Left cardiac atrium (tissue), 4 donors: ENCODE results near the gene SEPSECS. TPM values are rescaled to one million over a fixed set of nuclear protein-coding genes. Genes with fewer than 3 reads are reported as not detected.
"Not testable (repeated sequence)": the region's sequence is repeated elsewhere in the genome, so short reads cannot be mapped to it uniquely, and the experiment has no call there.

Source experiments
- ATAC-seq, 2 donors: fragments of 200-7000 bp; cut with Tn5 transposase; one replicate each; pipeline ENCODE4 v1.9.1; 2020; ENCODE audit warnings: mild to moderate bottlenecking in 2 of 2, moderate library complexity in 2 of 2
- DNase-seq: peaks from one replicate; pipeline ENCODE4 v3.0.0-alpha.2; 2020
- intact Hi-C, 2 donors: fragments of 100-400 bp; cut with DNase I; formaldehyde crosslinking; loops; one replicate each; pipeline versions ENCODE4 v1.14.1 to v1.15.1; 2022 to 2023
- total RNA-seq, 2 donors: library from RNA; stranded (reverse); fragmentation: NEBNext Ultra II Directional; extraction: Animal tissue kit (Norgen Biotek cat#: 25700); gene quantifications; one replicate each; pipeline ENCODE4 v1.2.1, GENCODE V29; 2021
- donor health status: DM: no; HTN: yes; CAD: no.
- donor health status: DM: no; HTN: yes; CAD: no; lungs with severe emphysema.
- donor health status: DM: yes; HTN: yes; CAD: no.
- donor health status: Dilated cardiomyopathy.

SEPSECS gene
- total RNA-seq, 2 donors from 2014 or later: 3.5 to 4.4 TPM

- no peak for DNase-seq
- intact Hi-C loops: no loop called here
- ATAC-seq: no peak
Measured at GRCh38 chr4:25096251-25096980, 63.8 kb downstream of the SEPSECS start.

GRCh38 chr4:25095837-25096236 is 64.4 kb downstream of the SEPSECS start:
- intact Hi-C loops: no loop called here
- ATAC-seq (peak; percentile 10 to 28), DNase-seq (peak; percentile 51)

GRCh38 chr4:25092139-25092538 is 68.1 kb downstream of the SEPSECS start:
- ATAC-seq (no peak), DNase-seq (no peak)
- intact Hi-C loops: no loop called here

- DNase-seq: no peak
- no peak for ATAC-seq
- intact Hi-C loops: no loop called here
Measured at GRCh38 chr4:25090516-25090915, 69.7 kb downstream of the SEPSECS start.

DNA sequence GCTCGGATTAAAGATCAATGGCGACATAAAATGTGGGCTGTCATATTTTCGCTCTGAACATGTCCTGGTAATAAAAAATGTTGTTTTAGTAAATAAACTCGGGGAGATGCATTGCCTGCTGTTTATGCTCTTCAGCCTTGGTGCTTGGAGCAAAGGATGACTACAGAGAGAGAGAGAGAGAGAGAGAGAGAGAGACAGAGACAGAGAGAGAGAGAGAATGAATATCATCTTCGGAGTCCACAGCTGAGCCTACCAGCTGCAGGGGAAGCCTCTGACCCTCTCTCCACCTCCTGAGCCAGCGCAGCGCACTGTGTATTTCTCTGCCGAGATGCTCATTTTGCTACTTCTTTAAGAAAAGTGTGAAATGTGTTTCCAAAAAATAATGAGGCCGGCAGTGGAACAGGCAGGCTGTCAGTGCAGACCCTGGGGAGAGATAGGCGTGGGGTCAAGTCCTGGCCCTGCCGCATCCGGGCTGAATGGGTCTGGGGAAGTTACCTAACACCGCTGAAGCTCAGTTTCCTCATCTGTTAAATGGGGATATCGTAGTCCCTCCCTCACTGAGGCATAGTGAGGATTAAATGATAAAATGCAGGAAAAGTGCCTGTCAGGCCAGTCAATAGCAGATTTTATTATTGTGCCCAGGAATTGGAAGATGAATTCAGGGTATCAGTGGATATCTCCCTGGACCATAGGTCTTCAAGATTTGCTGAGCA is 71.0 kb downstream of the SEPSECS start:
- DNase-seq: no peak
- intact Hi-C loops: no loop called here
- ATAC-seq: peak; percentile 33 to 49

DNA sequence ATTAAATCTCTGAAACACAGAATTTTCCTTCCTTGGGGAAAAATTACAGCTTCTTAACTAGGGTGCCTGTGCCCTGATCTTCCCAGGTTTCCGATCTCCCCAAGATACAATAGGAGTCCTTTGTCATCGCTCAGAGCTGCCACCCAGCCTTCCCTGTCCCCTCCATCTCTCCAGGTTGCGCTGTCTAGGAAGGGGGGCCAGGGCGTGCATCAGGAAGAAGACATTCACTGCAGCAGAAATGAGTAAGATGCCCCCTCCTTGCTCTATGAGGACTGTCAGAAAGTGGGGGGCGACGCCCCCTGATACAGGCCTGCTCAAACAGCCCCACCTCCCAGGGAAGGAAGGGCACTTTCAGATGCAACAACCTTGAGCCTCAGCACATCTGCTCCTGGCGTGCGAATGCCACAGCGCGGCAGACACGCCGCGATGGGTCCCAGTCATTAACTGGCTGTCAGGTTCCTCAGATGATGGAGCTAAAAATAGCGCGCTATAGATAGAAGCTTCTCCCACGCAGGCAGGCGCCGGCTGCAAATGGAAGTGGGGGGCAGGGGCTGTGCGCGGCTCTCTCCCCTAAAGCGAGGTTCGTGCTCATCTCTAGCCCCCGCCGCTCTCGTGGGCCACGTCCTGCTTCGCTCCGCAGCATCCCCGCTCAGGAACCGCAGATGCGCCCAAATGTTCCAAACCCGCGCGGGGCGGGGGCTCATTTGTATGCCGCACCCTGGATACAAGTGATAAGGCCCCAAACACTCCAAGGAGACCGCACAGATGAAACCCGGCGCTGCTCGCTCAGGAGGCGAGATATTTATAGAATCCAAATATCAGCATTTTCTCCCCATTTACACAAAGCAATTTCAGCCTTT is 71.9 kb downstream of the SEPSECS start:
- DNase-seq: peak; percentile 51
- ATAC-seq: peak; percentile 83 to 84
- intact Hi-C loops: no loop called here

DNA sequence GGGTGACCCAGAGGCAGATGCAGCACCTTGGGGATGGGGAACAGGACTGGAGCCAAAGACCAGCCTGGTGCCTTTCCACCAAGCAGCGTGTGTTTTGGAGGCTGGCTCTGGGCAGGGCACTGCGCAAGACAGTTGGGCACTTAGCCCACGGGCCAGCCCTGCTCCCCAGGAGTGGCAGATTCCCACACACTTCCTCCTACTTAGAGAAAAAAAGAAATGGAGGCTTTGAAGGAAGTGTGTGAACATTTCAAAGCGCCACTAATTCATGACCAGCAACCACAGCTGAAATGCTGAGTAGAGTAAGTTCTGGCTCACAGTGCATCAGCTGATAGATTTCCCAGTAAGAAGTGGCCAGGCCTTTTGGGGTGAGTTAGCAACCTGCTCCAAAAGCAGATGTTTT is 74.6 kb downstream of the SEPSECS start:
- DNase-seq (no peak), ATAC-seq (peak in 1 of 2 donors; percentile 15)
- intact Hi-C loops: no loop called here

DNA sequence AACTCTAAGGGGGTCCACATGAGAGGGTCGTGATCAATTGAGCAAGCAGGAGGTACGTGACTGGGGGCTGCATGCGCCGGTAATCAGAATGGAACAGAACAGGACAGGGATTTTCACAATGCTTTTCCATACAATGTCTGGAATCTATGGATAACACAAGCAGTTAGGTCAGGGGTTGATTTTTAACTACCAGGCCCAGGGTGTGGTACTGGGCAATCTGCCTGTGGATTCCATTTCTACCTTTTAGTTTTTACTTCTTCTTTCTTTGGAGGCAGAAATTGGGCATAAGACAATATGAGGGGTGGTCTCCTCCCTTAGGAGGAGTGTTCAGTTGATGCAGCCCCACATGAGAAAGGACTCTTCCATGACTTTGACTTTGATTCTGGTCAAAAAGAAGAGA is 76.8 kb downstream of the SEPSECS start:
- DNase-seq, ATAC-seq, intact Hi-C loops: not testable (repeated sequence)

DNA sequence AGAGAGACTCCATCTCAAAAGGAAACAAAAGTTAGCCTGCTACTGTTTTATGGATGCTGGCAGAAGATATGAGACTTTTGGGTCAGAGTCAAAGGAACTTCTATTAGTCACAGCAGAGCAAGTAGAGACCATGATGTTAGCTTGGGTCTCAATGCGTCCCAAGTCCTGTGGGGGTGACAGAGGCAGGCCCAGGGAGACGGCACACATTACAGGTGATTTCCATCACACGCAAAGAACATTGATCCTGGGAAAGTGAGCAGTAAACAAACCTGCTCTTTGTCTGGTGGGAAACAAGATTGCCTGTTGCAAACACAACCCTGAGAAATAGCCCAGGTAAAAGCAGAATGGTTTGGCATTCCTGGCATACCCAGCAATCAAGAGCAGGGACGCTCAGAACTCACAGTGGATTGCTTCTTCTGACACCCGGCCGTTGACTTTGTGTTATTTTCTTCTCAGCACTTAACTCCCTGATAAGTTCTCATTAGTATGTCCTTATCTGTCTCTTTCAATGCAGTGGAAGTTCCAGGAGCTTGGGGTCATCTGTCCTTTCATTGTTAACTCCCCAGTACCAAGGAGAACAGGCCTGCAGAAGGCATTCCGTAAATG is 78.3 kb downstream of the SEPSECS start:
- intact Hi-C loops: no loop called here
- no peak for DNase-seq
- ATAC-seq: peak; percentile 40 to 57

DNA sequence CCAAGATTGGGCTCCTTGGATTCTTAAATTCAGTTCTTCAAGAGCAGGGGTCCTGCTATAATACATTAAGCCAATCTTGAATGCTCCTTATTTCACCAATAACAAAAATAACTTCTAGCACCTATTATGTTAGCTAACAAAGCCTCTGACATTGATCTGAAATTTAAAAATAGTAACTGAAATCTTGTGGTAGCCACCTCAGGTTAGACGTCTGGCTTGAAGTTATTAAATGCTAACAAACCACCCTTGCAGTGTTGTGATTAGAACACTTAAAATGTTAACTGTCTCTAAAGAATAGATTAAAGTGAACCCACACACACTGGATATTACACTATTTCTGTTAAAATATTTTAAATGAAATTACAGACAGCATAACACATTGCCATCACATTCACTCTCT is 79.7 kb downstream of the SEPSECS start:
- intact Hi-C loops: no loop called here
- DNase-seq: no peak
- ATAC-seq: no peak

- no peak for DNase-seq
- no peak for ATAC-seq
- intact Hi-C loops: no loop called here
Measured at GRCh38 chr4:25078523-25078922, 81.7 kb downstream of the SEPSECS start.

DNA sequence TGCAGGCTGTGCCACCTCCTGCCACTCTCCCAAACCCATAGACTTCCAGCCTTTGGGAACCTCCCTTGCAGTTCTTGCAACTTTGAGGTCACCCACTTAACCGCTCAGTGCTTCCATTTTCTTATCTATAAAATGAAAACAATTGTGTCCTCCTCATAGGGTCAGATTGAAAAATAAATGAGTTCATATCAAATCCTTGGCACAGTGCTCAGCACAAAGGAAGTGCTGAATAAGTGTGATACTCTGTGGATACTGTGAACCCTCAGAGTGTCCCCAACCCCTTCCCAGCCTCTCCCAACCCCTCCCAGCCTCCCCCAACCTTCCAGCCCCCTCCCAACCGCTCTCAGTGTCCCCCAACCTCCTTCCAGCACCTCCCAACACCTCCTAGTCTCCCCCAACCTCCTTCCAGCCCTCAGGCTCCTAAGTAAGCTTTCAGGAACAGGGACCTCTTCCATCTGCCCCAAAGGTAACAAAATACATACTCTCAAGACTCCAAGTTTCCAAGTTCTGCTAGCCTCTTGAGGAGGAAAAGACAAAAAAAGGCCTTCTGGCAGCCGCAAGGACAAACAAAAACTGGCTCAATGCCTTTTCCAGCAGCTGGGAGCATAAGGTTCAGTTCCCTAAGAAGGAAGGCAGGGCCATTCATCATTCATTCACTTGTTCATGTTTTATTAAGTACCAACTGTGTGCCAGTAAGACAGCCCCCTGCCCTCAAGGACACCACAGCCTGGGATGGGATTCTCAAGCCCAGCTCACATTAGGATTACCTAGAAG is 83.4 kb downstream of the SEPSECS start:
- DNase-seq (no peak), ATAC-seq (peak in 1 of 2 donors; percentile 37)

DNA sequence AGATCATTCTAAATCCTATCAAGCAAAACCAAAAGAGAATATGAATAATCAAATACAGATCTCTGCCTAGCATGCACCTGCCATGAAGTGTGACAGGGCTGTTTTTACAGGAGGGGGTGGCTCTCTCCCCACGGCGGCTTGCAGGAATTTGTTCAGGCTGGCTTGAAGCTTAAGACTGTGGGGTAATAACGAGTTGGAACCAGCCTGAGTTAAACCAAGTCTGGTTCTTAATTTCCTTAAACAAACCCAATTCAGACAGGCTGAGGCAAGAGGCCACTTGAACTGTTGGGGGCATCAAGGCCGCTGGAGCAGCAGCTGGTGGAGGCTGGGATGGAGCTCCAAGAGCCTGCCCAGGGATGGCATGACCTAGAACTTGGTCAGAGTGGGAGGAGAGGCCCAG is 84.4 kb downstream of the SEPSECS start:
- intact Hi-C loops: no loop called here
- no peak for DNase-seq
- ATAC-seq: no peak

More for the DNA sequence above, 83.4 kb downstream of the SEPSECS start:
- intact Hi-C loops: no loop called here

DNA sequence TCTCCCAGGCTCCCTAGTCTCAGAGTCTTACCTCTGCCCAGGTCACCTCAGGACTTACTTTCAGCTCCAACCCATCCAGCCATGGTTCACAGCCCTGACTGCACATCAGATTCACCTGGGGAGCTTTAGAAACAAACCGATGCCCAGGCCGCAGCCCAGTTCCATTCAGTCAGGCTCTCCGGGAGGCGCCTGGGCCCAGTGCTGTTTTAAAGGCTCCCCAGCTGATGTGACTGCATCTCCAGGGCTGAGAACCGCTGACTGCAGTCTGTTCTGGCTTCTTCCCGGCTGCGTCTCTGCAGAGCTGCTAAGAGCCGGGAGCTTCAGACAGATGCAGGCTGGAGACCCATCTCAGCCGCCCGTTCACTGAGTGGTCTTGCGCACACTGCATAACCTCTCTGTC is 85.1 kb downstream of the SEPSECS start:
- DNase-seq: no peak
- ATAC-seq: no peak
- intact Hi-C loops: no loop called here

DNA sequence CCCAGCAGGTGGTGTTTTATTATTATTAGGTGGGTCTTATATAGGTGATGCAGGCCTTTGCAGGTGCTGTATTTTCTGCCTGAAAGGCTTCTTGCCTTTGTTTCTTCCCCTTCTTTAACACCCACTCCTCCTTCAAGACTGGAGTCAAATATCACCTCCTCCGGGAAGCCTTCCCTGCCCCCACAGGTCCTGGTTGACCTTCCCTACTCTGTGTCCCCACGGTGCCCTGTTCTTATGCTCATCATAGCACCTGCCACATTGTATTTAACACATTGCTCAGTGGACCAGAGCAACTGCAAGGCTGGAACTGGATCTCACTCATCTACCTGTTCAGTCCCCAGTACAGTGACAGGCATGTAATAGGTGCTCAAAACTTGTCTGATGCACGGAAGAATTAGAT is 89.7 kb downstream of the SEPSECS start:
- ATAC-seq (no peak), DNase-seq (no peak)
- intact Hi-C loops: no loop called here
